ENCODE data around the gene DNM2.
"Not testable (repeated sequence)": the region's sequence is repeated elsewhere in the genome, so short reads cannot be mapped to it uniquely, and the experiment has no call there.

The DNM2 gene

GRCh38 chr19:10756371-10756770 is 38.5 kb downstream of the DNM2 start:
- DNase-seq, result no peak

- DNase-seq, result no peak
These were observed 38.9 kb downstream of the DNM2 start for GRCh38 chr19:10756791-10757190.

DNA sequence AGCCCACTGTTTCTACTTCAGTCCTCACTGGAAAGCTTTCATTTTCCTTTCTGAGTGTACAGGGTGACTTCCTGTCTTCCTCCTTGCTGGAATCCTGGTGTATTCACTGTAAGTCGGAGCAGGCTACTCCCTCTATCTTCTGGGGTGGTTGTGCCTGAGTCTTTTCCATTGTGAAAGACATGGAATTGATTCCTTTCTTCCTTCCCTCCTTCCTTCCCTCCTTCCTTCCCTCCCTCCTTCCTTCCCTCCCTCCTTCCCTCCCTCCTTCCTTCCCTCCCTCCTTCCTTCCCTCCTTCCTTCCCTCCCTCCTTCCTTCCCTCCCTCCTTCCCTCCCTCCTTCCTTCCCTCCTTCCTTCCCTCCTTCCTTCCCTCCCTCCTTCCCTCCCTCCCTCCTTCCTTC is 40.2 kb downstream of the DNM2 start:
- DNase-seq, result not testable (repeated sequence)

DNA sequence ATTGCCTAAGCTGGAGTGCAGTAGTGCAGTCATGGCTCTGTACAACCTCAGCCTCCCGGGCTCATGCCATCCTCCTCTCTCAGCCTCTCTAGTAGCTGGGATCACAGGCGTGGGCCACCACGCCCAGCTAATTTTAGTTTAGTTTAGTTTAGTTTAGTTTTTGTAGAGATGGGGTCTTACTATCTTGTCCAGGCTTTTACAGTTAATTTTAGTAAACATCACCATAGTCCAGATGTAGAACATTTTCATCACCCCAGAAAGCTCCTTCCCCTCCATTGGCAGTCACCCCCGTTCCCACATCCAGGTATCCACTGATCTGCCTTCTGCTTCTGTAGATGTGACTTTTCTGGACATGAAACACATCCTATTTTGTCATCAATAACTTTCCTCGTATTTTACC is 41.1 kb downstream of the DNM2 start:
- DNase-seq, result no peak

GRCh38 chr19:10760273-10760944 is 42.5 kb downstream of the DNM2 start:
- DNase-seq, result peak; percentile 15 to 20

DNA sequence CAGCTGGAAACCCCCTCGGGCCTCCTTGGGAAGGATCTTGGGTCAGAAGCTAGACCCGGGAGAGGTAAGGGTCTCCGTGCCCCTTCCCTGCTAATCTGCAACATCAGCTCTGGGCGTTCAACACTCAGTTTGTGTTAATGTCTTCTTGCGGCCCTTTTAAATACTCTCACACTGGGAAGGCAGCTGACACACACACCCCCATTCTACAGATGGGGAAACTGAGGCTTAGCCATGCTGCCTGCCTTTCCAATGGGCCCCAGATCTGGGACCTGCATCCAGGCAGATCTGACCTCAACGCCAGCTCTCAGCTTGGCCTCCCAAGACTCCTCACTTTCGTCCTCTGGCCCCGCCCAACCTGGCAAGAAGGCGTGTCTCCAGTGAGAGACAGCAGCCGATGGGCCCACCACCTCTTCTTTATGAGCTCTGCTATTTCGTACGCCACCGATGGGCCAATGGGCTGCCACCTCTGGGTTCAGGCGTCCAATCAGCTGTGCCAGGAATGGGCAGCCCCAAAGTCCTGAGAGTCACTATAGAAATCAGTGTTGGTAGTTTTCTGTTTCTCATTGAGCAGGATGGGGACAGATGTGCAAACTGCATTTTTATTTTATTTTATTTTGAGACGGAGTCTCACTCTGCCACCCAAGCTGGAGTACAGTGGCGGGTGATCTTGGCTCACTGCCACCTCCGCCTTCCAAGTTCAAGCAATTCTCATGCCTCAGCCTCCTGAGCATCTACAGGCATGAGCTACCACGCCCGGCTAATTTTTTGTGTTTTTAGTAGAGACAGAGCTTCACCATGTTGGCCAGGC is 43.8 kb downstream of the DNM2 start:
- DNase-seq, result no peak

- no peak for DNase-seq
These were observed 44.8 kb downstream of the DNM2 start for GRCh38 chr19:10762656-10763055.

GRCh38 chr19:10763411-10763810 is 45.5 kb downstream of the DNM2 start:
- no peak for DNase-seq

DNA sequence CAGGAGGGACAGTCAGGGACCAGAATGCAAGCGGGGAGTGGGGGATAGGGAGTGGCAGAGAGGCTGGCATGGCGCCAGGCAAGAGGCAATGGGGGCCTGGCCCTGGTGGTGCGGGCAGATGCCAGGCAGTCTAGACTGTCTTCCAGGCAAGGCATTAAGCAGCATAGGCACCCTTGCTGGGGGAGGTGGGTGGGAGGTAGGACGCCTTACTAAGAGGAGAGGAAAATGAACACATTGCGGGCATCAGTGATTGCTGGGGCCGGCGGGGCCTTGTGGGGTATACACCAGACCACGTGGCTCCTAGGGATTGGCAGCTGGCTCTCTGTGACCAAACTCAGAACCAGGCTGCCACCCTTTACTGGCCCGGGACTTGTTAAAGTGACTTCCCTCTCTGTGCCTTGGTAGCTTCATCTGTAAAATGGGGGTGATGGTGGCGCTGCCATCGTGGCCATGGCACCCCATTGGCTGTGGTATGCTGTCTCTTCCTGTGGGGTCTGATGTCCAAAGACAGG is 46.0 kb downstream of the DNM2 start:
- no peak for DNase-seq

- no peak for DNase-seq
These were observed 46.5 kb downstream of the DNM2 start for GRCh38 chr19:10764340-10764894.

DNA sequence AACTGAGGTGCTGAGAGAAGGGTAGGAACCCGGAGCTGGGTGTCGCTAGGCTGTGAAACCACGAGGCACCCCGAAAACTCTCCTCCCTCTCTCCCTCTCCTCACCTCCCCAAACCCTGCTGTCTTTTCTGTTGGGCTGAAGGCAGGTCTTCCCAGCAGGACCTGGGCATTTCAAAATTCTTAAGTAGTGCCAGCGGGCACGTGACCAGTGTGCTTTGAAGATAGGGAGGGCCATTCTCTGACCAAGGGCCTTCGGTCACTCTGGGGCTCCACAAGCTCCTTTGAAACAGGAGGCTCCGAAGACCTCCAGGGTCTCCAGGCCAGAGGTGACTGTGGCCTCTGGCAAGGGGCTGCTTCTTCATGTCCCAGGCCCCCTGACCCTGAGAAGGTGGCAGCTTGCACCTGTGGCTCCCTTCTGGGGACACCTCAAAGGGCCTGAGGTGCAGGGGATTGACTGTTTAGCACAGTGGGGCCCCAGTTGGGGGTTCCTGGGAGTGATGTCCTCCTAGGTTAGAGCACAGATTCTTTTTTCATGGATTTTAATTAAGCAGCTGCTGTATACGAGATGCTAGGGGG is 48.3 kb downstream of the DNM2 start:
- no peak for DNase-seq

DNA sequence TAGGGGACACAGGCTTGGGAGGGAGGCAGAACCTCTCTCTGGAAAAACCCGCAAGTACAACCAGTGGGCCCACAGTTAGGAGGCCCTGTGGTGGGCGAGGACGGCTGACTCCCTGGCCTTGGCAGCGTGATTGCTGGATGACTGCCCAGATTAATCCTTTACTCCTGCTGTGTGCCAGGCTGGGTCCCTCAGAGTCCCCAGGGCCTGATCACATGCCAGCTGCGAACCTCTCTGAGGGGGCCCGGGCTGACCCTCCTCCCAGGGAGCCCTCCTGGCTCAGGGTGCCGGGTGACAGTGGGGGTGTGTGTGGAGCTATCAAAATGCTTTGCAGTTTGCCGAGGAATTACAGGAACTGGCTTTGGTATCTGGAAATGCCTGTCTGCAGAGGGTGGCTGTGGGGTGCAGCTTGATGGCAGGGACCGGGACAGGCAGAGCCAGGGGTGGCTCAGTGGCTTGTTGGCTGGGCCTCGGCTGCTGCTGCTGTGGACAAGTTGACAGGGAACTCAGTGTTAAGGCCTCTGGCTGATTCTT is 48.9 kb downstream of the DNM2 start:
- no peak for DNase-seq

GRCh38 chr19:10767726-10768125 is 49.8 kb downstream of the DNM2 start:
- DNase-seq, result no peak

DNA sequence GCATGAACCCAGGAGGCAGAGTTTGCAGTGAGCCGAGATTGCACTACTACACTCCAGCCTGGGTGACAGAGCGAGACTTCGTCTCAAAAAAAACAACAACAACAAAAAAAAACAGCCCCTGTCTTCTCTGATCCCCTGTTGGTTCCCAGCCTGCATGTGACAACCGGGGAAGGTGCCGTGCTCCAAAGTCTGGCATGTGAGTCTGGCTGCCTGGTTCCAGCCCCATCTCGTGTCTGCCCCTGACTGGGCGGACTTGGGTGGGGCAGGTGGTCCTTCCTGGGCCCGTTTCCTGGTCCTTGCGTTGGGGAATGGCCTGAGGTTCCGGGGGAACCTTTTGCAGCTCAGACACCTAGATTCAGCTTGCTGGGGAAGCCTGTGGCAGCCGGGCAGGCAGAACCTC is 50.5 kb downstream of the DNM2 start:
- DNase-seq, result no peak

DNA sequence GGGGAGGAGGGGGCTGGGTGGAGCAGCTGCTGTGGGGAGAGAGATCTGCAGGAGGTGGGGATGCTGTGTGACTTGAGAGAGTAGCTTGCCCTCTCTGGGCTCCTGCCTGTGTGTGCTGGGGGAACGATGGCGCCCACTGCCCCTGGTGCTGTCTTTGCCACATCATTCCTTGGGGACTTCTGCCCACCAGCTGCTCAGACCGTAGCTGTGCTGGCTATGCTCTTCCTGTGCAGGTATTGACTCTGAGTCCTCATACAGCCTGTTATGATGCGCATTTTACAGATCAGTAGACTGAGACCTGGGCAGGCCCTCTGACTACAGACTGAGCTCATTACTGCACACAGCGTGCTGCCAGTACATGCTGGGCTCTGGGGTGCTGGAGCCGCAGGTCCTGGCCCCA is 51.1 kb downstream of the DNM2 start:
- no peak for DNase-seq

- no peak for DNase-seq
These were observed 51.9 kb downstream of the DNM2 start for GRCh38 chr19:10769533-10770491.

DNA sequence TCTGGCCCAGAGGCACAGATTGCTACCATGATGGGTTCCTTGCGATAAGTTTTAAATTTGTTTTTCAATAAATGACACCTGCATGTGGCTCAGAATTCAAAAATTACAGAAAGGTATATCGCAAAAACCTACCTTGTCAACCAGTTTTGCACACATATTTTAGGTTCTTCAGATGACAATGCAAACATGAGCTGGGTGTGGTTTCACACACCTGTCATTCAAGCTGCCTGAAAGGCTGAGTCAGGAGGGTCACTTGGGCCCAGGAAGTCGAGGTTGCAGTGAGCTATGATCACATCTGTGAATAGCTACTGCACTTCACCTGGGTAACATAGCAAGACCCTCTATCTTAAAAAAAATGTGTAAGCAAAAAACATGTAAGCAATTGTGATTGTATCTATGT is 56.1 kb downstream of the DNM2 start:
- no peak for DNase-seq

GRCh38 chr19:10774893-10775292 is 57.0 kb downstream of the DNM2 start:
- DNase-seq, result no peak

DNA sequence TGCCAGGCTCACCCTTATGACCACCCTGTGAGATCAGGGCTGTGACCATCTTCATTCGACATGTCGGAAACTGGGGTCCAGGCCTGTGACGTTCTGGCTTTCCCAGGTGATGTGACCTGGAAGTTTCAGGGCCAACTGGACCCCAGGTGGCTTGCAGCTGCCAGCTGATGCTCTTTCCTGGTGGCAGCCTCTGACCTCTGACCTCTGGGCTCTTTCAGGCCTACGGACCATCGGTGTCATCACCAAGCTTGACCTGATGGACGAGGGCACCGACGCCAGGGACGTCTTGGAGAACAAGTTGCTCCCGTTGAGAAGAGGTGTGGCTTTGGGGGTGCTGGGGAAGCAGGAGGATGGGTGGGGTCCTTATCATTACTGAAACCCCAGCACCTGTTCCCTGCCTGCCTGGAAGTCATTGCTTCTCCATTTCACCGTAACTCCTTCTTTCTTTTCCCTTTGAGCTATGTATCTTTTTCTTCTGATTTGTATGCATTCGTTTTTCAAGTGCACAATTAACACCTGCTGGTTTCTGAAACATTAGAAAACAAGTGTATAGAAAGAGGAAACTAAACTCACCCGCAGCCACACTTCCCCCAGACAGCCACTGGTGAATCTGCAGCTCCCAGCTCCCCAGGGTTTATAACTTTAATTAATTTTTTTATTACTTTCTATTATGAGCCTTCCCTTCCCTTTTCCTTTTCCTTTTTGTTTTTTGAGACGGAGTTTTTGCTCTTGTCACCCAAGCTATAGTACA is 59.2 kb downstream of the DNM2 start:
- no peak for DNase-seq

GRCh38 chr19:10780368-10780767 is 62.5 kb downstream of the DNM2 start:
- no peak for DNase-seq

GRCh38 chr19:10782795-10783194 is 64.9 kb downstream of the DNM2 start:
- DNase-seq, result no peak

All from stimulated activated CD4-positive, alpha-beta T cell treated with anti-CD3 and anti-CD28 coated beads, Interleukin-2, amount 100 ng/mL, for 48 hours (primary cell).